PC-3 (cell line): ENCODE data around the gene METTL3. TPM values are rescaled to one million over a fixed set of nuclear protein-coding genes. Genes with fewer than 3 reads are reported as not detected.

Experiments used
- ATAC-seq: fragments of 200-7000 bp; cut with Tn5 transposase; 2 replicates; pipeline ENCODE4 v1.9.1; 2020; ENCODE audit warnings: mild to moderate bottlenecking, moderate library complexity
- Bru-seq: library from RNA; stranded (reverse); fragments of 400-500 nt; gene quantifications from one replicate; lab custom pipeline; 2021; lab: Mats Ljungman, UMichigan
- BruChase-seq, 2 experiments: library from RNA; stranded (reverse); fragments of 400-500 nt; gene quantifications; one replicate each; lab custom pipeline; 2021; lab: Mats Ljungman, UMichigan
- BruUV-seq: library from RNA; stranded (reverse); fragments of 400-500 nt; replicated peaks from 2 replicates; lab custom pipeline; 2021; lab: Mats Ljungman, UMichigan
- CTCF ChIA-PET: fragments of 300-600 bp; sonication (Branson Sonifier 250); formaldehyde crosslinking; loops from one replicate; lab custom pipeline; 2022; ENCODE audit warnings: antibody characterized with exemption; lab: Charles Lee
- POLR2A ChIA-PET: fragments of 300-600 bp; sonication (Branson Sonifier 250); formaldehyde crosslinking; loops from one replicate; lab custom pipeline; 2022; ENCODE audit warnings: antibody characterized with exemption; ENCODE audit not compliant: unreplicated experiment; lab: Charles Lee
- DNase-seq: peaks from one replicate; pipeline ENCODE4 v3.0.0-alpha.2; 2015
- H2AFZ ChIP-seq: fragments of 300-600 bp; sonication (generic); 2 replicates; pipeline ENCODE4 v1.6.0; 2016; ENCODE audit warnings: antibody characterized with exemption, low read length
- H3F3A ChIP-seq: fragments of 300-600 bp; sonication (generic); one replicate; pipeline ENCODE4 v1.6.0; 2017; ENCODE audit warnings: antibody characterized with exemption, low read length, control low read depth, mild to moderate bottlenecking; ENCODE audit not compliant: unreplicated experiment
- H3K27ac ChIP-seq: fragments of 300-600 bp; sonication (generic); 2 replicates; pipeline ENCODE4 v1.5.1; 2016; ENCODE audit warnings: mild to moderate bottlenecking, low read length
- H3K27me3 ChIP-seq: fragments of 300-600 bp; sonication (generic); 2 replicates; pipeline ENCODE4 v1.6.1; 2016; ENCODE audit warnings: low read length, mixed read lengths
- H3K36me3 ChIP-seq: fragments of 300-600 bp; sonication (generic); 2 replicates; pipeline ENCODE4 v1.6.1; 2016; ENCODE audit warnings: low read depth, mixed run types, low read length, mixed read lengths
- H3K4me1 ChIP-seq: fragments of 300-600 bp; sonication (generic); 2 replicates; pipeline ENCODE4 v1.5.1; 2016; ENCODE audit warnings: low read length; ENCODE audit not compliant: insufficient read depth
- H3K4me2 ChIP-seq: fragments of 300-600 bp; sonication (generic); 2 replicates; pipeline ENCODE4 v1.6.0; 2016; ENCODE audit warnings: low read length
- H3K4me3 ChIP-seq: fragments of 300-600 bp; sonication (generic); 2 replicates; pipeline ENCODE4 v1.5.1; 2016; ENCODE audit warnings: mild to moderate bottlenecking, low read length, mixed read lengths
- H3K79me2 ChIP-seq: fragments of 300-600 bp; sonication (generic); 2 replicates; pipeline ENCODE4 v1.6.1; 2017; ENCODE audit warnings: low read length, mixed read lengths
- H3K9ac ChIP-seq: fragments of 300-600 bp; sonication (generic); 2 replicates; pipeline ENCODE4 v1.6.0; 2016; ENCODE audit warnings: mild to moderate bottlenecking, low read length
- H3K9me2 ChIP-seq: fragments of 300-600 bp; sonication (generic); replicated peaks from 2 replicates; pipeline ENCODE4 v1.6.1; 2016; ENCODE audit warnings: mixed run types, low read length, mixed read lengths
- H3K9me3 ChIP-seq: fragments of 300-600 bp; sonication (generic); 2 replicates; pipeline ENCODE4 v1.6.1; 2016; ENCODE audit warnings: low read length, mixed read lengths
- H4K20me1 ChIP-seq: fragments of 300-600 bp; sonication (generic); 2 replicates; pipeline ENCODE4 v1.6.1; 2016; ENCODE audit warnings: low read length, mixed read lengths
- CTCF ChIP-seq: fragments of 300-600 bp; sonication (generic); conservative IDR thresholded peaks from 2 replicates; pipeline ENCODE4 v1.5.1; 2017; ENCODE audit warnings: antibody characterized with exemption, low read depth, mild to moderate bottlenecking, low read length
- EZH2 ChIP-seq: fragments of 300-600 bp; sonication (generic); IDR thresholded peaks from one replicate; pipeline ENCODE4 v1.6.1; 2017; ENCODE audit warnings: antibody characterized with exemption, mild to moderate bottlenecking, low read length; ENCODE audit not compliant: unreplicated experiment
- EZH2phosphoT487 ChIP-seq: fragments of 300-600 bp; sonication (generic); IDR thresholded peaks from 2 replicates; pipeline ENCODE4 v1.6.1; 2018; ENCODE audit warnings: mild to moderate bottlenecking, antibody characterized with exemption, low read length, borderline replicate concordance
- intact Hi-C: fragments of 100-400 bp; cut with micrococcal nuclease; formaldehyde crosslinking; loops from 2 replicates; pipeline ENCODE4 v1.9.0; 2023
- long read RNA-seq: library from polyadenylated mRNA; unstranded; transcript quantifications from one replicate; pipeline ENCODE4 v2.0.0, GENCODE V29; 2021; ENCODE audit not compliant: unreplicated experiment
- total RNA-seq: library from RNA; depleted of rRNA; stranded (reverse); fragments of >200 nt; gene quantifications from 2 replicates; pipeline ENCODE4 v1.2.3, GENCODE V29; 2014; rRNA removed

The METTL3 gene
- total RNA-seq: 47.6 and 57.1 TPM in 2 replicates
- percentile 88 among the genes with signal in this experiment for Bru-seq, nascent RNA
- percentile 89 among the genes with signal in this experiment for BruChase-seq, experiment 1, labeled RNA remaining after a 6-hour chase
- percentile 93 among the genes with signal in this experiment for BruChase-seq, experiment 2, labeled RNA remaining after a 2-hour chase
- long read RNA-seq, transcript METTL3-201 (11 exons, 2,015 nt): major isoform, 63 of 145 reads
- long read RNA-seq, partial matches to known transcripts: 16 of 145 reads
- long read RNA-seq, other reads (novel, unspliced or antisense): 62 of 145 reads

DNA sequence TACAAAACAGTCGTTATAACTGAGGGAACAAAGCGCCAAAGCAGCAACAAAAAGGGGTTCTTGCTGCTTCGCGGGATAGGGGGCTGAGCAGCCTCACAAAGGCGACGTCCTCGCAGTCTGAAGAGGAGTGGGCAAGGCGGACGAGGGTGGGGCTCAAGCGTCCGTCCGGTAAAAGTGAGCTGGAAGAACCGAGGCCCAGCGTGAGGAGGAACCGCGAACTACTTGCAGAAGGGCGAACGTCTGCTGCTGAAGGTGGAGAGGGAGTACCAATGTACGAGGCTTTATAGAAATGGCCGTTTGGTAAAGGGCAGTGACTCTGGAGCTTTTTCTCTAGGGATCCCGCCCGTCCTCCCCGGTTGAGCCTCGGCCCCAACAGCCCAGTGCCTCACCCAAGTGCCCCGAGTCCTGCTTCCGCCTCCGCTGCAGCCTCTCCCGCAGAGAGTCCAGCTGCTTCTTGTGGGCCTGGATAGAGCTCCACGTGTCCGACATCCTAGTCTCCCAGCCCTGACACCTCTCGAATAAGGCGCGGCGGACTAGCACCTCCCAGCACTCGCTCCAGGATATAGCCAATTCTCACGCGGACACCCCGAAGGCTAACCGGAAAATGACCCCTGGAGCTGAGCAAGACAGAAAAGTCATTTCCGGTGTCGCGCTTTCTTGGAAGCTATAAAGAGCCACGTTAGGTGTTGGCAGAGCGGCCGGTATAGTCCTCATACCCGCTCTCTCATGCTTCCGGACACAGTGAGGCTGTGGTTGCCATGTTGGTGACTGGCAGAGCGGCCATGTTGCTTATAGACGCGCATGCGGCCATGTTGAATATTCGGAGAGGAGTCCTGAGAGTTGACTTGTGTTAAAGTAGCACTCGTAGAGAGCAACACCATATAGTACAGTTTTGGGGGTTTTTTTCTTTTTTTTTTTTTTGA is at the start of gene METTL3:
Gene METTL3, minus strand, starts transcription at position 606 of the 923 bp plus-strand sequence. Its CDS starts 117 bp downstream, at position 489.
- Histone ChIP-seq H3K4me2 (peak within 1 kb of the TSS; percentile 95), H4K20me1 (no peaks in the 10 kb centered on the region), H3K9ac (peak within 1 kb of the TSS; percentile 97), H3K79me2 (peaks cover 47% of the 10 kb centered on the region), H3K4me3 (peak within 1 kb of the TSS; percentile 96), H3K9me2 (no peaks in the 10 kb centered on the region), H3K9me3 (no peaks in the 10 kb centered on the region), H3K4me1 (peaks cover 18% of the 10 kb centered on the region), H3K27me3 (no peaks in the 10 kb centered on the region), H3K36me3 (peaks cover 7% of the 10 kb centered on the region), H3K27ac (peak within 1 kb of the TSS; percentile 83), H3F3A (peaks cover 5% of the 10 kb centered on the region), H2AFZ (peak within 1 kb of the TSS; percentile 87)
- TF ChIP-seq EZH2 (no peak), CTCF (no peak), EZH2phosphoT487 (no peak)
- BruUV-seq: TSS peak; percentile 78
- ATAC-seq: peak; percentile 98
- POLR2A ChIA-PET: interaction anchor here (0.5 to 1.4 kb wide), 6 partner anchors 13 to 802 kb away, joined by 3 to 10 read pairs (median 4); partner anchors contain the start of gene SALL2
- intact Hi-C loops: loop anchor here (1.0 to 5.0 kb wide), 2 partner anchors 35 to 46 kb away; partner anchors contain the start of gene RAB2B
- peak; percentile 98 for DNase-seq
- CTCF ChIA-PET: interaction anchor here (0.6 to 1.0 kb wide), 4 partner anchors 13 to 63 kb away, joined by 3 to 14 read pairs (median 3); partner anchors contain the start of gene SALL2

DNA sequence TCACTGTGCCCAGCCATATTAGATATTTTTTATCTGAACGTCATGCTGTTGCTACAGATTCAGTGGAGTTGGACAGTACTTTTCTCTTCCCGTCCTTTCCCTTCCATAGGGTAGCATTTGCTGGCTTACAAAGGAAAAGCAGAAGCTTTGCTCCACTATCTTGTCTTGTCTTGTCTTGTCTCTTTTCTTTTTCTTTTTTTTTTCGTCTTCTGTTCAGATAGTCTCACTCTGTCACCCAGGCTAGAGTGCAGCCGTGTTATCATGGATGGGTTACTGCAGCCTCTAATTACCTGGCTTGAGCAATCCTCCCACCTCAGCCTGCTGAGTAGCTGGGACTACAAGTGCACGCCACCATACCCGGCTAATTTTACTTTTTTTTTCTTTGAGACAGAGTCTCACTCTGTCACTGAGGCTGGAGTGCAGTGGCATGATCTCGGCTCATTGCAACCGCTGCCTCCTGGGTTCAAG is 47.6 kb upstream of the METTL3 start:
- intact Hi-C loops: loop anchor here (5.0 kb wide), 1 partner anchor 46 kb away; the partner anchor contains the start of gene METTL3

More for the DNA sequence above, 47.6 kb upstream of the METTL3 start:
- DNase-seq (no peak), ATAC-seq (no peak)
- H3K4me3 ChIP-seq: no peak overlapping the region
- no peak overlapping the region for H3K9ac ChIP-seq
- TF ChIP-seq EZH2 (no peak), CTCF (no peak), EZH2phosphoT487 (no peak)
- no peaks in the 10 kb centered on the region for H3K27me3 ChIP-seq
- H3K79me2 ChIP-seq: no peaks in the 10 kb centered on the region
- no peaks in the 10 kb centered on the region for H3K36me3 ChIP-seq
- peaks cover 4% of the 10 kb centered on the region; the same call in 1 of the 2 replicates for H3K4me1 ChIP-seq
- H2AFZ ChIP-seq: no peak overlapping the region
- H3F3A ChIP-seq: no peaks in the 10 kb centered on the region
- no peaks in the 10 kb centered on the region for H4K20me1 ChIP-seq
- CTCF ChIA-PET: no interaction called here
- H3K27ac ChIP-seq: no peak overlapping the region
- H3K4me2 ChIP-seq: no peak overlapping the region
- BruUV-seq: no TSS peak
- no peaks in the 10 kb centered on the region for H3K9me3 ChIP-seq
- POLR2A ChIA-PET: no interaction called here
- H3K9me2 ChIP-seq: no peaks in the 10 kb centered on the region
